GM12875 (cell line): ENCODE data around the gene PCSK9.

Experiments used
- H3K4me3 ChIP-seq: one replicate; pipeline ENCODE4 v1.5.1; 2011; ENCODE audit warnings: low read depth, low read length, control low read depth
- CTCF ChIP-seq: IDR thresholded peaks from 2 replicates; pipeline ENCODE4 v1.5.1; 2011; ENCODE audit warnings: low read depth, mild to moderate bottlenecking, control low read depth, inconsistent platforms, low read length, moderate library complexity, borderline replicate concordance; ENCODE audit not compliant: insufficient read depth

The PCSK9 gene

DNA sequence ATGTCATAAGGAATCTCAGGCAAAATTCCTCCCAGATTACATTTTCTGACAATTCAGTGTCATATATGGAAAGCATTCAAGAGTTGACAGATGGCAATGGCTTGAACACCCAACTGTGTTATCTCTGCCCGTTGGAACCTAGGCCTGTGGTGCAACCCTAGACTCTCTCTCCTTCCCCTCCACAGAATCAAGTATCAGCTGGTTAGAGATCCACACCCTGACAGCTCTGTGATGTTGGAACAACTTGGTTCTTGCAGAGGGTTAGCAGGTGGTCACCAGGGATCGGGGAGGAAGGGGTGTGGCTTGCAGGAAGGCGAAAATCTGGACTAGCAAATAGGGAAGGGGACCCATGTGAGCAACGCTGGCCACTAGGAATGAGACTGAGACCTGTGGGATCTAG is 26.3 kb downstream of the PCSK9 start:
- no peak for TF ChIP-seq CTCF
- no peak overlapping the region for H3K4me3 ChIP-seq

DNA sequence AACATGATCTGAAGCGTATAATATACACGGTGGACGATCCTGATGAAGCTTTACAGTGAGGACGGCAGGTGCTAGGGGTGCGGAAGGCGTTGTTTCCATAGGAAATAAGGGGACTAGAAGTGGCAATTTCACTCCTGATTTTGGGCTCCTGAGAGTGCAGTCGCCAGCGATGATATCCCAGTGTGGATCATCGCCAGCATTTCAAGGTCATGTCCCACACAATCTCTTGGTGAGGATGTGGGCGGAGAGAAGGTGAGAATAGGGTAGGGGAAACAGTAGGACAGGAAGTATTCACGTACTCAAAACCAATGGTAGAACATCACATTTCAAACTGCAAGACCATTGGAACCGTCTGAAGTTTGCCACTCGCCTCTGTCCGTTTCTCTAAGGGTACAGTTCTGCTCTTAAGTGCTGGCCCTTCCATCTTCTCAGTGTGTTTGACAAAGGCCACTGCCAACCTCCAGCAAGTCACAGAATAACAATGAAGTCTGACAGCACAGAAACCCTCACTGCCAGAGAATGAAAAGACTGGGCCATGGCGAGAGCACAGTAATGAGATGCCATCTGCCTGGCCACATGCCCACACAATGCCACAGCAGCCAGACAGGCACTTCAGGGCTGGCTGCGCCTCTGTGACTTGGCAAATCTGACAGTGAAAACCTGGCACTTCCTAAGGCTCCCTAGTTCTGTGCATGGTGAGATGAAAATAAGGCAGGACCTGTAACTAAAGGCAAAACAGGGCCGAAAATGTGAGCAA is 27.9 kb downstream of the PCSK9 start:
- TF ChIP-seq CTCF = no peak
- H3K4me3 ChIP-seq = no peak overlapping the region

DNA sequence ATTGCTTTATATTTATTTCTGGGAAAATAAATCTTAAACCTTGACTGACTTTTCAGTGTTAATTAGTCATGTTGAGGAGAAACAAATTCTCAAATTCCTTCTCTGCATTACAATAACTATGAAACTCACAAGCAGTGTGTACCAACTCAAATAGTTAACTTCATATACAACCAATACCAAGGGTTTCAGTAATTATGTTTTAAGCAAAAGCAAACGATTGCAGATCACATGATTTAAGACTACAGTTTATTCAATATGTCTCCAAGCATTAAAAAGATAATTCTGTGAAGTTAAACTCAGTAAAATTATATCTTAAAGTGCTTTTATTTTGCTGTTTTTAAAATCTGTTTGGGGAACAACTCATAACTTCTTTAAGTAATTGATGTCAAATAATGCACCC is 28.6 kb downstream of the PCSK9 start:
- TF ChIP-seq CTCF = no peak

DNA sequence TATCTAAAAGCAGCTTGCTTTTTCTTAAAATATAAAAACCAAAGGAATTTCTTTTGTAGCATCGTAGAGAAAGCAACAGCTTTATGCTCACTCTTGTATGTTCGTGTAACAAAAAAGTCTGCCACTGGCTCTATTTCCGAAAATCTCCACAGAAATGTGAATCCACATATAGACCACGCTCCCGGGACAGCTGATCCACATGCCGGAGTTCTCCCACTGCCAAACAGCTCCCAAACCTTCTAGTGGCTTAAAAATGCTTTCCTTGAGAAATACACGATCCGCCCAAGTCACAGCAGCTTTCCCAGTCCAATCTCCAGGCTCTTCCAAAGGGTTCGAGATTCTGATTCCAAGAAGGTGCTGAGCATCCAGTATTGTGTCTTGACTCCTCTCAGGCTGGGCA is 29.3 kb downstream of the PCSK9 start:
- no peak for TF ChIP-seq CTCF
- H3K4me3 ChIP-seq = no peak overlapping the region

More for the DNA sequence above, 28.6 kb downstream of the PCSK9 start:
- H3K4me3 ChIP-seq = no peak overlapping the region

GRCh38 chr1:55069280-55069679 is 29.9 kb downstream of the PCSK9 start:
- TF ChIP-seq CTCF = no peak
- no peak overlapping the region for H3K4me3 ChIP-seq

DNA sequence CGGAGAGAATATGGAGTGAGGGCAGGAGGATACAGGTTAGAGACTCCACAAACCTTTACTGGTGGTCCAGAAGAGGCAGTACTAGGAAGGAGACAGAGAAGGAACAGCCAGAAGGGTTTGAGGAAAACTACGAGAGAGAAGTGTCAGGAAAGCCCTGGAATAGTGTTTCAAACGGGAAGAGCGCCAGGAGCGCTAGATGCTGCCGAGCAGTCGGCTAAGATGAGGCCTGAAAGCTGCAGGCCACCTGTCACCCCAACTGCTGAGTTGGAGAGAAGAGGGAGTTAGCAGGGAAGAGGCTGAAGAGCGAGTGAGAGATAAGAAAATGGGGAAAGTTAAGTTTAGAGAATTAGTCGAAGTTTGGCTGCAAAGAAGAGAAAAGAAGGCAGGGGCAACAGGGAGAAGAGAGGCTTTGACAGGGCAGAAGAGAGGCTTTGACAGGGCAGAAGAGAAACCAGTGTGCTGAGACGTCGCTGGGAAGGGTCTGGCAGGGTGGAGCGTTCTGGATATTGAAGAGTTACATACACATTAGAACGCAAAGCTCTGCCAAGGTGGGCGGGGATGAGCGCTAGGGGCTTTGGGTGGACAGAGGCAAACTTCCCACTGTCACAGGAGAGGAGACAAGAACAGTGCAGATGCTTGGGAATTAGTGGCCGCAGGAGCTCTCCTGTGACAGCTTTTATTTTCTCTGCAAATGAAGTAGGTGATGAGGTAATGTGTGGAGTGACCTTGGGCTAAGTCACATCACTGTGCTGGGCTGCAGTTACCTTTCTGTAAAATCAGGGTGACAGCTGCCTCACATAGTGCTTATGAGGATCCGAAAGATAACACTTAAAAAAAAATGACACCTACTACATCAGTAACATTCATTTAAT is 31.2 kb downstream of the PCSK9 start:
- TF ChIP-seq CTCF = no peak
- no peak overlapping the region for H3K4me3 ChIP-seq
